Trophoblast cell (in vitro differentiated cells and primary cell): ENCODE results near the gene TP53INP2.
A peak's percentile ranks its signal among the peaks of the same experiment; 100 is the strongest.
"Not testable (repeated sequence)": the region's sequence is repeated elsewhere in the genome, so short reads cannot be mapped to it uniquely, and the experiment has no call there.

ENCODE experiments used
- DNase-seq, 2 donors: peaks; one replicate each; pipeline ENCODE4 v3.0.0-alpha.2; 2016
- H2AFZ ChIP-seq: 2 replicates; pipeline ENCODE4 v1.6.1; 2013; ENCODE audit warnings: low read length, moderate library complexity, mild to moderate bottlenecking; ENCODE audit not compliant: insufficient read depth, poor library complexity
- H2AK5ac ChIP-seq: 2 replicates; pipeline ENCODE4 v1.6.1; 2013; ENCODE audit warnings: mild to moderate bottlenecking, low read length
- H2BK120ac ChIP-seq: 2 replicates; pipeline ENCODE4 v1.6.1; 2013; ENCODE audit warnings: low read length, mild to moderate bottlenecking, moderate library complexity; ENCODE audit not compliant: insufficient read depth, poor library complexity
- H2BK12ac ChIP-seq: 2 replicates; pipeline ENCODE4 v1.6.1; 2013; ENCODE audit warnings: mild to moderate bottlenecking, low read length, moderate library complexity
- H2BK5ac ChIP-seq: 2 replicates; pipeline ENCODE4 v1.6.1; 2013; ENCODE audit warnings: low read length, low read depth, moderate library complexity, mild to moderate bottlenecking; ENCODE audit not compliant: poor library complexity
- H3K14ac ChIP-seq: 2 replicates; pipeline ENCODE4 v1.6.1; 2013; ENCODE audit warnings: mild to moderate bottlenecking, low read length
- H3K18ac ChIP-seq: 2 replicates; pipeline ENCODE4 v1.6.1; 2013; ENCODE audit warnings: mild to moderate bottlenecking, low read length
- H3K23ac ChIP-seq: 2 replicates; pipeline ENCODE4 v1.6.1; 2013; ENCODE audit warnings: low read length
- H3K27ac ChIP-seq: 2 replicates; pipeline ENCODE4 v1.5.1; 2013; ENCODE audit warnings: low read depth, mild to moderate bottlenecking, inconsistent platforms, low read length, moderate library complexity
- H3K27me3 ChIP-seq: 2 replicates; pipeline ENCODE4 v1.6.1; 2013; ENCODE audit warnings: inconsistent platforms, mild to moderate bottlenecking, low read length, moderate library complexity; ENCODE audit not compliant: insufficient read depth
- H3K36me3 ChIP-seq, 2 experiments: 1 replicate in 1 of 2; 2 replicates in 1 of 2; pipeline ENCODE4 v1.6.1; 2013; ENCODE audit warnings: low read length in 2 of 2, mild to moderate bottlenecking in 2 of 2, moderate library complexity in 1 of 2; ENCODE audit not compliant: insufficient read depth in 2 of 2, control insufficient read depth in 1 of 2
- H3K4ac ChIP-seq: 2 replicates; pipeline ENCODE4 v1.6.1; 2013; ENCODE audit warnings: low read depth, mild to moderate bottlenecking, low read length, moderate library complexity
- H3K4me1 ChIP-seq, 2 experiments: 1 replicate in 1 of 2; 2 replicates in 1 of 2; pipeline ENCODE4 v1.6.1; 2013; ENCODE audit warnings: low read length in 2 of 2, mild to moderate bottlenecking in 2 of 2, moderate library complexity in 1 of 2; ENCODE audit not compliant: insufficient read depth in 2 of 2, control insufficient read depth in 1 of 2
- H3K4me2 ChIP-seq: 2 replicates; pipeline ENCODE4 v1.6.1; 2013; ENCODE audit warnings: inconsistent platforms, mild to moderate bottlenecking, low read length, moderate library complexity
- H3K4me3 ChIP-seq: 2 replicates; pipeline ENCODE4 v1.5.1; 2013; ENCODE audit warnings: mild to moderate bottlenecking, low read depth, low read length, inconsistent platforms
- H3K79me1 ChIP-seq: one replicate; pipeline ENCODE4 v1.6.1; 2013; ENCODE audit warnings: low read length
- H3K79me2 ChIP-seq: 2 replicates; pipeline ENCODE4 v1.6.1; 2013; ENCODE audit warnings: low read length, mild to moderate bottlenecking; ENCODE audit not compliant: control insufficient read depth, insufficient read depth, poor library complexity
- H3K9ac ChIP-seq: 2 replicates; pipeline ENCODE4 v1.6.1; 2013; ENCODE audit warnings: mild to moderate bottlenecking, low read length
- H3K9me3 ChIP-seq: 2 replicates; pipeline ENCODE4 v1.6.1; 2013; ENCODE audit warnings: low read depth, mild to moderate bottlenecking, control low read depth, inconsistent platforms, low read length; ENCODE audit not compliant: insufficient read depth
- H4K12ac ChIP-seq: 2 replicates; pipeline ENCODE4 v1.6.1; 2013; ENCODE audit warnings: low read depth, mild to moderate bottlenecking, low read length, moderate library complexity
- H4K8ac ChIP-seq: 2 replicates; pipeline ENCODE4 v1.6.1; 2013; ENCODE audit warnings: low read depth, mild to moderate bottlenecking, low read length, moderate library complexity
- H4K91ac ChIP-seq: one replicate; pipeline ENCODE4 v1.6.1; 2013; ENCODE audit warnings: low read depth, mild to moderate bottlenecking, low read length, moderate library complexity
- WGBS: extraction: QIAGEN DNeasy Blood & Tissue Kit; methylation state at CpG from one replicate; pipeline ENCODE4 v1.1.7; 2013; ENCODE audit warnings: missing lambda C conversion rate; ENCODE audit not compliant: insufficient read length, insufficient coverage; ENCODE audit errors: extremely low coverage; 5-methylcytosine and 5-hydroxymethylcytosine counted together

The TP53INP2 gene

GRCh38 chr20:34712525-34713192 is 8.5 kb downstream of the TP53INP2 start:
- Histone ChIP-seq H3K27ac (no peak overlapping the region), H4K91ac (no peak overlapping the region), H4K8ac (no peak overlapping the region), H3K4me2 (no peak overlapping the region), H3K9ac (no peak overlapping the region), H3K79me1 (peaks cover 4% of the 10 kb centered on the region), H3K27me3 (peaks cover 11% of the 10 kb centered on the region), H2AK5ac (no peak overlapping the region), H3K18ac (no peak overlapping the region), H3K36me3 (peaks cover 24 to 25% of the 10 kb centered on the region in 2 experiments), H2AFZ (no peak overlapping the region), H3K4me3 (no peak overlapping the region), H3K9me3 (no peaks in the 10 kb centered on the region), H3K23ac (no peak overlapping the region), H3K14ac (no peak overlapping the region), H4K12ac (no peak overlapping the region), H3K79me2 (no peaks in the 10 kb centered on the region), H3K4me1 (peaks cover 2 to 6% of the 10 kb centered on the region in 2 experiments), H3K4ac (no peak overlapping the region), H2BK5ac (no peak overlapping the region), H2BK12ac (no peak overlapping the region), H2BK120ac (no peak overlapping the region)
- WGBS: no CpG with 5 or more reads among the region's 5 CpGs
- no peak for DNase-seq

GRCh38 chr20:34713194-34713943 is 9.2 kb downstream of the TP53INP2 start:
- Histone ChIP-seq H3K14ac (no peak overlapping the region), H2AFZ (no peak overlapping the region), H4K12ac (no peak overlapping the region), H3K79me2 (no peaks in the 10 kb centered on the region), H3K27me3 (peaks cover 11% of the 10 kb centered on the region), H3K9ac (no peak overlapping the region), H3K23ac (no peak overlapping the region), H2BK12ac (no peak overlapping the region), H4K8ac (no peak overlapping the region), H4K91ac (no peak overlapping the region), H3K4me3 (no peak overlapping the region), H3K36me3 (peaks cover 24 to 27% of the 10 kb centered on the region in 2 experiments), H3K9me3 (no peaks in the 10 kb centered on the region), H3K18ac (no peak overlapping the region), H3K79me1 (peaks cover 4% of the 10 kb centered on the region), H3K4me2 (no peak overlapping the region), H2BK120ac (no peak overlapping the region), H2AK5ac (no peak overlapping the region), H2BK5ac (no peak overlapping the region), H3K4ac (no peak overlapping the region), H3K27ac (no peak overlapping the region), H3K4me1 (peaks cover 2 to 6% of the 10 kb centered on the region in 2 experiments)
- no CpG with 5 or more reads among the region's 1 CpG for WGBS
- DNase-seq: peak; percentile 33 to 37

- not testable (repeated sequence) for H4K12ac ChIP-seq, H3K4ac ChIP-seq, H3K14ac ChIP-seq, H3K9ac ChIP-seq, H3K18ac ChIP-seq, H2AK5ac ChIP-seq, H3K9me3 ChIP-seq, H3K79me1 ChIP-seq, H3K79me2 ChIP-seq, H2BK120ac ChIP-seq, H4K8ac ChIP-seq, H3K4me3 ChIP-seq, H2AFZ ChIP-seq, H4K91ac ChIP-seq, H2BK5ac ChIP-seq, H2BK12ac ChIP-seq, H3K4me1 ChIP-seq, DNase-seq, H3K27ac ChIP-seq, H3K4me2 ChIP-seq, H3K23ac ChIP-seq
- no CpG with 5 or more reads among the region's 10 CpGs for WGBS
- H3K27me3 ChIP-seq: peaks cover 11% of the 10 kb centered on the region
- H3K36me3 ChIP-seq: peaks cover 24 to 27% of the 10 kb centered on the region in 2 experiments
These were observed 9.9 kb downstream of the TP53INP2 start for GRCh38 chr20:34713944-34714515.

- H3K14ac ChIP-seq: no peak overlapping the region
- H2BK12ac ChIP-seq: no peak overlapping the region
- H3K4me2 ChIP-seq: no peak overlapping the region
- no peaks in the 10 kb centered on the region for H3K79me1 ChIP-seq
- H3K36me3 ChIP-seq: peaks cover 25 to 28% of the 10 kb centered on the region in 2 experiments
- H2BK5ac ChIP-seq: no peak overlapping the region
- no CpG with 5 or more reads among the region's 4 CpGs for WGBS
- no peak overlapping the region for H3K23ac ChIP-seq
- no peak overlapping the region for H4K91ac ChIP-seq
- no peak overlapping the region for H3K4me3 ChIP-seq
- peaks cover 3% of the 10 kb centered on the region for H3K27me3 ChIP-seq
- H2AFZ ChIP-seq: no peak overlapping the region
- no peak overlapping the region for H3K9ac ChIP-seq
- H3K18ac ChIP-seq: no peak overlapping the region
- H3K4ac ChIP-seq: no peak overlapping the region
- H2BK120ac ChIP-seq: no peak overlapping the region
- H3K9me3 ChIP-seq: no peaks in the 10 kb centered on the region
- H4K12ac ChIP-seq: no peak overlapping the region
- no peaks in the 10 kb centered on the region for H3K4me1 ChIP-seq
- no peak overlapping the region for H4K8ac ChIP-seq
- H3K79me2 ChIP-seq: no peaks in the 10 kb centered on the region
- H2AK5ac ChIP-seq: no peak overlapping the region
- DNase-seq: no peak
- no peak overlapping the region for H3K27ac ChIP-seq
These were observed 11.2 kb downstream of the TP53INP2 start for GRCh38 chr20:34715384-34715783.
